ENCODE data around the gene ARL8B.

- no peak for TF ChIP-seq TARDBP (IDR thresholded peaks at IDR 0.05)
- TF ChIP-seq, protein P1, sequence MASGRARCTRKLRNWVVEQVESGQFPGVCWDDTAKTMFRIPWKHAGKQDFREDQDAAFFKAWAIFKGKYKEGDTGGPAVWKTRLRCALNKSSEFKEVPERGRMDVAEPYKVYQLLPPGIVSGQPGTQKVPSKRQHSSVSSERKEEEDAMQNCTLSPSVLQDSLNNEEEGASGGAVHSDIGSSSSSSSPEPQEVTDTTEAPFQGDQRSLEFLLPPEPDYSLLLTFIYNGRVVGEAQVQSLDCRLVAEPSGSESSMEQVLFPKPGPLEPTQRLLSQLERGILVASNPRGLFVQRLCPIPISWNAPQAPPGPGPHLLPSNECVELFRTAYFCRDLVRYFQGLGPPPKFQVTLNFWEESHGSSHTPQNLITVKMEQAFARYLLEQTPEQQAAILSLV (tag; IDR thresholded peaks at IDR 0.05), result no peak
- peak; percentile 42; the same call in 1 of the 2 replicates for TF ChIP-seq ATF7 (IDR thresholded peaks at IDR 0.05)
- TF ChIP-seq, protein P2, sequence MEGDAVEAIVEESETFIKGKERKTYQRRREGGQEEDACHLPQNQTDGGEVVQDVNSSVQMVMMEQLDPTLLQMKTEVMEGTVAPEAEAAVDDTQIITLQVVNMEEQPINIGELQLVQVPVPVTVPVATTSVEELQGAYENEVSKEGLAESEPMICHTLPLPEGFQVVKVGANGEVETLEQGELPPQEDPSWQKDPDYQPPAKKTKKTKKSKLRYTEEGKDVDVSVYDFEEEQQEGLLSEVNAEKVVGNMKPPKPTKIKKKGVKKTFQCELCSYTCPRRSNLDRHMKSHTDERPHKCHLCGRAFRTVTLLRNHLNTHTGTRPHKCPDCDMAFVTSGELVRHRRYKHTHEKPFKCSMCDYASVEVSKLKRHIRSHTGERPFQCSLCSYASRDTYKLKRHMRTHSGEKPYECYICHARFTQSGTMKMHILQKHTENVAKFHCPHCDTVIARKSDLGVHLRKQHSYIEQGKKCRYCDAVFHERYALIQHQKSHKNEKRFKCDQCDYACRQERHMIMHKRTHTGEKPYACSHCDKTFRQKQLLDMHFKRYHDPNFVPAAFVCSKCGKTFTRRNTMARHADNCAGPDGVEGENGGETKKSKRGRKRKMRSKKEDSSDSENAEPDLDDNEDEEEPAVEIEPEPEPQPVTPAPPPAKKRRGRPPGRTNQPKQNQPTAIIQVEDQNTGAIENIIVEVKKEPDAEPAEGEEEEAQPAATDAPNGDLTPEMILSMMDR (IDR thresholded peaks at IDR 0.05 in 2 of 3, conservative IDR thresholded peaks at IDR 0.05 in 1 of 3; ENCODE audit: insufficient read depth in 2 of 3, low read depth in 1 of 3, low read length in 3 of 3), result no peak
- no peak for TF ChIP-seq TCF7 (IDR thresholded peaks at IDR 0.05; ENCODE audit: borderline replicate concordance)
- TF ChIP-seq FOXP1 (CRISPR knock-in tag; IDR thresholded peaks at IDR 0.05), result no peak
- TF ChIP-seq HDGF (IDR thresholded peaks at IDR 0.05), result no peak
- TF ChIP-seq SUPT5H (IDR thresholded peaks at IDR 0.05), result no peak
- TF ChIP-seq MYC (IDR thresholded peaks at IDR 0.05; ENCODE audit: low read depth, low read length), result no peak
- no peak for TF ChIP-seq MYC (CRISPR knock-in tag; IDR thresholded peaks at IDR 0.05; ENCODE audit: borderline replicate concordance, low read depth)
- no peak for TF ChIP-seq HDAC3 (IDR thresholded peaks at IDR 0.05; ENCODE audit: borderline replicate concordance, partially characterized antibody)
- TF ChIP-seq ZNF184 (CRISPR knock-in tag; IDR thresholded peaks at IDR 0.05), result no peak
- TF ChIP-seq EHMT2 (IDR thresholded peaks at IDR 0.05), result no peak
- no peak for TF ChIP-seq EGR1 (conservative IDR thresholded peaks at IDR 0.05)
- no peak for TF ChIP-seq TCF7L2 (IDR thresholded peaks at IDR 0.05; ENCODE audit: low read depth, low read length)
Observed at GRCh38 chr3:5185093-5185673, 63.1 kb downstream of the ARL8B start.

Measured in K562 (cell line).